Middle frontal gyrus (tissue), 1 donor: ENCODE data around the gene DCP1A.

Experiments used
- DNase-seq: peaks from one replicate; pipeline ENCODE4 v3.0.0-alpha.2; 2015; ENCODE audit warnings: low spot score; ENCODE audit errors: extremely low spot score

Gene DCP1A

DNA sequence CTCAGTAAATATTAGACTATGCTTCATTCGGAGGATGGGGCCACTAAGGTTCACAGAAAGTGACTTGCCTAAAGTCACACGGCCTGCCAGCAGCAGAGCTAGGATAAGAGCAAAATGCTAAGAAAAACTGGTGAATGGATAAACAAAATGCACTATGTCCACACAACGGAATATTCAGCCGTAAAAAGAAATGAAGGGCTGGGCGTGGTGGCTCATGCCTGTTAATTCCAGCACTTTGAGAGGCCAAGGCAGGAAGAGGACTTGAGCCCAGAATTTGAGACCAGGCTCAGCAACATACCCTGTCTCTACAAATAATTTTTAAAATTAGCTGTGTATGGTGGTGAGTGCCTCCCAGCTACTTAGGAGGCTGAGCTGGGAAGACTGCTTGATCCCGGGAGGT, 99.2 kb downstream of the DCP1A start:
- DNase-seq = no peak

- DNase-seq = no peak
These were observed 99.7 kb downstream of the DCP1A start for GRCh38 chr3:53247619-53248018.

DNA sequence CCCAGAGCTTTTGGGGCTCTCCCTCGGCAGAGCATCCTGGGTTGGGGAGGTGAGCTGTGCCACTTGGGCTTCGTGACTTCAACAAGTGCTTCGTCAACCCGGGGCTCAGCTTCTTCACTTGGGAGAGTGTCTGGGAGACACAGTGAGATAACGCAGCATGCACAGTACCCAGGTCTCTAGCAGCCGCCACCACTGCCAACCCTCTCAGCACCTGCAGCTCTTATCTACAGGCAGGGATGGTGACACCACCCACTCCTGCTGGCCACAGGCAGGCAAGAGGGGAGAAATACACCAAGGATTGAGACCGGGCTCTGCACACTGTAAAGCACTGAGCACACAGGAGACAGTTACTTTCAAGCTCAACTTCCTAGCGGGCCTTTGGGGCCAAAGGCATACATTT, 103.1 kb downstream of the DCP1A start:
- no peak for DNase-seq

- DNase-seq = no peak
These were observed 103.6 kb downstream of the DCP1A start for GRCh38 chr3:53243785-53244184.

GRCh38 chr3:53243165-53243564, 104.2 kb downstream of the DCP1A start:
- DNase-seq = no peak

DNA sequence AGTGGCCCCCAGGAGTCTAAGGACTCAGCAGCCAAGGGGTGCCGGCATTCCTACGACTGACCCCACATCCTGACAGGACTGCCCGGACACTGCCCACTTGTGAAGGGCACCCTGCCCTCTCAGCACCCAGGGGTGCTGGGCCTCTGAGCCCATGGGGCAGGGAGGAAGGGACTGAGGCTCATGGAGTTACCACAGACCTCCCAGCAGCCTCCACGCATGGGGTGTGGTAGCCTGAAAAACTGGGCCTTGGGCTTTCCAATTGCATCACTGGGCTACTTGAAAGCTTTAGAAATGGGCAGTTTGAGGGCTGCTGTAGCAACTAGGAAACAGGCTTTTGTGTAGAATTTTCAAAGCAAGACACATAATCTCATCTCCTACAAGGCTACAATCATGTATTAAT, 104.7 kb downstream of the DCP1A start:
- no peak for DNase-seq

- DNase-seq = no peak
These were observed 105.2 kb downstream of the DCP1A start for GRCh38 chr3:53242155-53242554.

DNA sequence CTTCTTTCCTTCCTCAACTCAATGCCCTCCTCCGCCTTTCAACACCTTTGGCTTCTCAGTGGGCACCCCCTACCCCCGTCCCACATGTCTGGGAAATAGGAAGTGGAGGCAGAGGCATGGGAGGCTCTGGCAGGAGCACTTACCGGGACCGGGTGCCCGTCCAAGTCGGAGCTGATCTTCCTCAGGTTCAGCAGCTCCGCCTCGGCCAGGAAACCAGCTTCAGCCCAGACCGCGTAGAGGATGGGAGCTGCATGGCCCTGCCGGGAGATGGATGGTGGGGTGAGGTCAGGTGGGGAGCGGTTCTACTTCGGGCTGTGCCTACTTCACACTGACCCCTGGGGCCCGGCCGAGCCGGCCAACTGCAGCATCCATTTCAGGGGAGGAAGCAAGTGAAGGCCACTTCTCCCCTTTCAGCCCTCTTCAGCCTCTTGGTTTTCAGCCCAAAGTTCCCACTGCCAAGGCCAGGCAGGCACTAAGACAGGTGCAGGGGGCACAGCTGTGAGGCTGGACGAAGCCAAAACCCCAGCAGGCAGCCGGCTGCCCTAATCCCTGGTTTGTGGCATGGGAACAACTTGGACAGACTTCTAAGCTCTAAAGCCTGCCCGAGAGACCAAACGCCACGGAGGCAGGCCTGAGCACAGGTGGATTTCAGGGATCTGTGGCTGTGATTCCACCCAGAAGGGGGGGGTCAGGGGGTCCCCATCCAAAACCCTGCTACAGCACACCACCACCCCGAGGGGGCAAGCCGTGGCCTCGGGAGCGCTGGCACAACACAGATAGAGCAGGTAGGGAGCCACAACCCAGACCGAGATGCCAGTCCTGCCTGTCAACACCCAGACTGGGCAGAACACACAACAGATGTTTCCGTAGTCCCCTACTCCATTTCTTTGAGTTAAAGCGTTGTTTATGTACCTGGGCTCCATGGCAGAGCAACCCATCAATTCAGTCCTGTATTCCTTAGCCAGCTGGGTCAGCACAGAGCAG, 106.1 kb downstream of the DCP1A start:
- DNase-seq = no peak

- no peak for DNase-seq
These were observed 107.5 kb downstream of the DCP1A start for GRCh38 chr3:53239800-53240199.

DNA sequence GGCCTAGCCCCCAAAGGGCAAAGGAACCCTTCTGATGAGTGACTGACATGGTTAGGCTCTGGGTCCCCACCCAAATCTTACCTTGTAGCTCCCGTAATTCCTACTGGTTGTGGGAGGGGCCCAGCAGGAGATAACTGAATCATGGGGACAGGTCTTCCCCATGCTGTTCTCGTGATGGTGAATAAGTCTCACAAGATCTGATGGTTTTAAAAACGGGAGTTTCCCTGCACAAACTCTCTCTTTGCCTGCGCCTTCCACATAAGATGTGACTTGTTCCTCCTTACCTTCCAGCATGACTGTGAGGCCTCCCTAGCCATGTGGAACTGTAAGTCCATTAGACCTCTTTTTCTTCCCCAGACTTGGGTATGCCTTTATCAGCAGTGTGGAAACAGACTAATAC, 108.5 kb downstream of the DCP1A start:
- no peak for DNase-seq

GRCh38 chr3:53238051-53238850, 109.1 kb downstream of the DCP1A start:
- no peak for DNase-seq

GRCh38 chr3:53236112-53236841, 111.1 kb downstream of the DCP1A start:
- DNase-seq = no peak

DNA sequence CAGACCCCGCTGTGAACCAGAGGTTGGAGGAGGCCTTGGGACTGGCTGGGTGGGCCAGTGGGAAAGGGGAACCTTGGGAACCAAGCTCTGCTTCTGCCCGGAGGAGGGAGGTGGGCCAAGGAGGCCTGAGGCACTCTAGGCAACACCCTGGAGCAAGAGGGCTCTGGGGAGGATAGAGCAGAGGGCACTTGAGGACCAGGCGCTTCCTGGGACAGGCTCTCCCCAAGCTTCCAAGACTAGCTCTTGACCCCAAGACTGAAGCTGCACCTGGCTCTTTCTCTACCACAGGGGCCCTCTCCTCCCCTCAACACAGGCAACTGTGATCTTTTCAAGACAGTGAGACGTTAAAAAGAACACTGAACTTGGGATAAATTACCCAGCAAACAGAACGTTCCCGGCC, 111.8 kb downstream of the DCP1A start:
- DNase-seq = no peak

DNA sequence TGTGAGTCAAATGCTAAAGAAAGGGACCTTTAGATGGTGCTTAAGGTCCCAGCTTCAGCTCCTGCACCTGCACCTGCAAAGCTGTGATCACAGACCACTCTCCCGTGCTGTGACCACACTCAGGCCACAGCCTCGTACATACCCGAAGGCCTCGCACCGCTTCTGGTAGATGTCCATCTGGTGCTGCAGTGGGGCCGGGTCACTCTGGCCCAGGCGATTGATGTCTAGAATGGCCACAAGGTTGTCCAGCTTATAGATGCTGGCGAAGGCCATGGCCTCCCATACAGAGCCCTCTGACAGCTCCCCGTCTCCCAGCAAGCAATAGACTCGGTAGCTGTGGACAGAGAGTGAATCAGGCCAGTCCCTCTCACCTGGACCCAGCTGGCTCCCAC, 112.5 kb downstream of the DCP1A start:
- no peak for DNase-seq

DNA sequence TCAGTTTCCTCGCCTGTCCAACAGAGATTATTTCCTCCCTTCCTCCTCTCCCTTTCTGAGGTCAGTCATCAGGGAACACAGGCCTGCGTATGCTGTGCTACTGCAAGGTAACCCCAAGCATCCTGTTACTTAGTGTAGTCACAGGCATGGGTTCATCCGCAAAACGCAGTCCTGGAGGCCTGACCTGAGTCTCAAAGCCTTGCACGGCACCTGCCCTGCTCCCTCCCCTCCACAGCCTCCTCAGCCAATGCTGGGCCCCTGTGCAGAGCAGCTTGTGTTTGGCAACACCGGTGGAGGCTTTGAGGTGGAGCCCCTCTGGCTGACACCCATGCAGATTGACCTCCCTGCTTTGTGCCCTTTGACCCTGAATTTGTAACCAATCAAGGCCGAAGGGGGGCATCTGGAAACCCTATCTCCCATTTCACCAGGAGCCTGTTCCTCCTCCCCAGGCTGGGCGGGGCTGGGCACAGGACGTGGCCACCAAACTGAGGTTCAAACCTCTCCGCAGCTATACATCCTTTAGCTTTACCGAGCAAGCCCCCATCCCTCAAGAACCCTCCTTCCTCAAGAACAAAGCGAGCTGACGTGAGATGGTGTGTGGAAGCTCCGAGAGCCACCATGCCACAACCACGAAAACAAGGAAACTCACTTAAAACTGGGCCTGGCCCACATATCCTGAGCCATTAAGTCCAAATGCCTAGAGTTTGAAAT, 113.1 kb downstream of the DCP1A start:
- DNase-seq = no peak
